NCI-H526 treated with DMSO at 0.1 percent for 48 hours (cell line): ENCODE measurements around the gene RNF150.
"Not testable (repeated sequence)": the region's sequence is repeated elsewhere in the genome, so short reads cannot be mapped to it uniquely, and the experiment has no call there.

Experiments used
- DNase-seq: peaks from one replicate; lab custom pipeline; 2025; lab: John Stamatoyannopoulos, UW

The RNF150 gene

DNA sequence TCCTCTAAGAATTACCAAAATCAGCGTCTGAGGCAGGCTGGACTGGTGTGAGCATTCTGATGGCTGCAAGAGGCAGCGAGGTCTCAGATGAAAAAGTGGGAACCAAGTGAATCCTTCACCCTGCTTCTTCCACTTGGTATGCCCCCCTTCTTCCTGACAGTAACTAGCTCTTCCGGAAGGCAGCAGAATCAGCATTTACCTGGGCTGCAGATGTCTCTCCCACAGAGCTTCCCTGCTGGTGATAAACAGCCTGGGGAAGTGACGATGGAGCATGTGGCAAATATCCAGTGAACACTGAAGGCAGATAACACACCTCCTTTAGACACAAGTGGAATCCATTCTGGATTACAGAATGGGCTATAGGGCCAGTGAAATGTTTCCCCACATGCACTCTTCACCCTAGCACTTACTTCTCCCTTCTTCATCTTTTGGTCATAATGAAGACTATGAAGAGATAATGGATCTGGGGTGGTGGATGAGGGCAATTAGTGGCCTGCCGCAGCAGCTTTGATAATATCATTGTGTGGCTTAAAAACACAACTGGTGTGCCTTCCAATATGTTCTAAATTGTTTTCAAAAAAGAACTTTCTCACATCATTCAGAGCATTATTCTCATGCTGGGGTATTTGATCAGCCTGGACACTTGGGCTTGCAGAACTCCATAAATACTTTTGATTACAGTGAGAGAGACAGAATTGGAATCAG, 316.3 kb downstream of the RNF150 start:
- DNase-seq, result no peak

- DNase-seq, result no peak
Observed at GRCh38 chr4:140813804-140814203, 319.5 kb downstream of the RNF150 start.

- DNase-seq, result no peak
Observed at GRCh38 chr4:140812916-140813315, 320.4 kb downstream of the RNF150 start.

DNA sequence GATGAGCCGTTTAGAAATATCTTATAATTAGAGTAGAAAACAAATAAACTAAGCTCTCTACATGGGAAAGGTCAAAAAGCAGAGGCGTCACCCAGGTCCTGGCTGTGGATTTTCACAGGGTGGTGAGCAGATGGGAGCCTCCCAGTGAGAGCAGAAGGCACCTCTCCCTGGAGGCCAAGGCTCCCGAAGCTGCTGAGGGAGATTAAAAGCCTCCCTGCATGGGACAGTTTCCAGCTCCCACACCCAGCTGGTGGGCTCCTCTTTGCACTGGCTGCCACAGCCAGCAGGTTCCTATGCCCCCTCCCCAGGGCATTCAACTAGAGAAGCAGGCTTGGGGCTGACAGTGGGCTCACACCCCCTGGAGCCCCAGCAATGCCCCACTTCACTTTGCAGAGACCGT, 321.8 kb downstream of the RNF150 start:
- DNase-seq, result no peak

DNA sequence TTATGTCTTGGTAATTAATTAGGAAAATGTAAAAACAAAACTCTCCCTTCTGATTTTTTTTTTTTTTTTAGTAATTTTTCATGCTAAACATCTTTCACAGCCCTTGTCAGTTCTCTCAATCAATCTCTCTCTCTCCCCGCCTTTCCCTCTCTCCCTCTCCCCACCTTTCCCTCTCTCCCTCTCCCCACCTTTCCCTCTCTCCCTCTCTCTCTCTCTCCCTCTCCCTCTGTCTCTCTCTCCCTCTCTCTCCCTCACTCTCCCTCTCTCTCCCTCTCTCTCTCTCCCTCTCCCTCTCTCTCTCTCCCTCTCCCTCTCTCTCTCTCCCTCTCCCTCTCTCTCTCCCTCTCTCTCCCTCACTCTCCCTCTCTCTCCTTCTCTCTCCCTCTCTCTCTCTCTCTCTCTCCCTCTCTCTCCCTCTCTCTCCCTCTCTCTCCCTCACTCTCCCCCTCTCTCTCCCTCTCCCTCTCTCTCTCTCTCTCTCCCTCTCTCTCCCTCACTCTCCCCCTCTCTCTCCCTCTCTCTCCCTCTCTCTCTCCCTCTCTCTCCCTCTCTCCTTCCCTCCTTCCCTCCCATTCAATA, 322.6 kb downstream of the RNF150 start:
- not testable (repeated sequence) for DNase-seq
